Activated CD8-positive, alpha-beta memory T cell treated with anti-CD3 and anti-CD28 coated beads, Interleukin-2, amount 50 U/mL, for 48 hours (primary cell): ENCODE results near the gene RHOC.

ENCODE experiments used
- DNase-seq: peaks from one replicate; pipeline ENCODE4 v3.0.0-alpha.2; 2020

The RHOC gene

DNA sequence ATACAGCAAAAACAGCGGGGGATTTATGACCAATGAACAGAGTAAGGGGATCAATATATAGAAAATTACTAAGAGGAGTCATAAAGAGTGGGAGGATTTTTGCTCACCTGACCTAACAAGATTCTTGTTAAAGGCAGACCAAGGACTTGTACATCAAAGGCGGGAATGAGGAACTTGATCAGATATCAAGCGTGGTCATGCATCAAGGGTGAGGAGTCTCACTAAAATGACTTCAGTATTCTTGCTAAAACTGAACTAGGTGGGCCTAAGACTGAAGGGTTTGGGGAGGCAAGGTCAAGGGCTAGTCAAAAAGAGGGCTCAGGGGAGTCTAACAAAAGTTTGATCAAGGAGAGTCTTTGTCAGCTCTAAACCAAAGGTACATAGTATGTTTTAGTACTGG, 30.4 kb downstream of the RHOC start:
- no peak for DNase-seq

DNA sequence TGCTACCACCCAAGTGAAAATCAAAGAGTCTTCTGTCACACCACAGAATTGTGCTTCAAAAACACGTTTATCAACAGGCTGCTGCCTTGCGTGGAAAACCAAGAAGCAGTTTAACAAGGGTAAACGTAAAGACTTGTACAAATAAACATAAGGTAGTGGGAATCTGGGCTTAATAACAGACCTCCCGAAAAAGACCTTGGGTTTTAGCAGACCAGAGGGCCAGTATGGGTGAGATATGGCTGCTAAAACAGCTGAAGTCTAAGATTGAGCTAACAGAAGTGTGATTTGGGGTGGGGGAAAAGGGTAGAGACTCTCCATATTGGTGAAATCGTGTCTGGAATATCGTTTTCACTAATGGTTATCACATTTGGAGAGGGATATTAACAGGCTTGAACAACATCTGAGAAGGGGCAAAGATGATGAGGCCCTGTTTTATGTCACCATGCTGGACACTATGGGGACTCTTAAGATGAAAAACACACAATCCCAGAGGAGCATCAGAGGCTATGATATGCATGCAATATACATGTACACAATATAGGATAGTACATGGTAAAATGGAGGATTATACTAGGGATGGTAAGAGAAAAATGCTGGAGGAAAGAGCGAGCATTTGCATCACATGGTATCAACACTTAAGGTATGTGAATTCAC, 31.1 kb downstream of the RHOC start:
- no peak for DNase-seq

DNA sequence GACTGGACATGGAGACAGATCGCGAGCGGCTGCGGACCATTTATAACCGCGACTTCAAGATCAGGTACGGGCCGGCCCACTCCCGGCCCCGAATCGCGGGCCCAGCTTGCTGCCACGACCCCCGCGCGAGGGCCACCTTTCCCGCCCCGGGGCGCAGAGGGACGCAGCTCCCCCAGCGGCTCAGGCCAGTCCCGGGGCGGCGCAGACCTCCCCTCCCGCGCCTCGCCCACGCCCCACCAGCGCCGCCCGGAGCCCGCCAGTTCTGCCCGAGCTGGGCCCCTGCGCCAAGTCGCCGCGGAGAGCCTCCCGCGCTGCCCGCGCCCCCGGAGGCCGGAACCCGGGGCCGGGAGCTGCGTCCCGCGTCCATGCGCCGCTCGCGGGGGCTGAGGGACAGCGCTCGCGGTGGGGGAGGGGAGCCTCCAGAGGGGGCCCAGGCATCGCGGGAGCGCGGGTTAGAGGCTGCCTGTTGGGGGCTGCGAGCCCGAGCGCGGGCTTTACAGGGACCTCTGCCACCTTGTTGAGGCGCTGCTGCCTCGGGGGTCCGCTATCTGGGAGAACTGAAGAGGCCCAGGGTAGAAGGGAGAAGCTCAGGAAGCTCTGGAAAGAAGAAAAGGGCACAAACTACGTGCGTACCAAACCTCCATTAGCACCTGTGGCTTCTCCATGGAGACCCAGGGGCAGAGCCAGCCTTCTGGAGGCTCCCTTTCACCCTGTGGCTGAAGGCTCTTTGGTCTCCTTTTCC, 31.8 kb downstream of the RHOC start:
- DNase-seq, result peak; percentile 75

DNA sequence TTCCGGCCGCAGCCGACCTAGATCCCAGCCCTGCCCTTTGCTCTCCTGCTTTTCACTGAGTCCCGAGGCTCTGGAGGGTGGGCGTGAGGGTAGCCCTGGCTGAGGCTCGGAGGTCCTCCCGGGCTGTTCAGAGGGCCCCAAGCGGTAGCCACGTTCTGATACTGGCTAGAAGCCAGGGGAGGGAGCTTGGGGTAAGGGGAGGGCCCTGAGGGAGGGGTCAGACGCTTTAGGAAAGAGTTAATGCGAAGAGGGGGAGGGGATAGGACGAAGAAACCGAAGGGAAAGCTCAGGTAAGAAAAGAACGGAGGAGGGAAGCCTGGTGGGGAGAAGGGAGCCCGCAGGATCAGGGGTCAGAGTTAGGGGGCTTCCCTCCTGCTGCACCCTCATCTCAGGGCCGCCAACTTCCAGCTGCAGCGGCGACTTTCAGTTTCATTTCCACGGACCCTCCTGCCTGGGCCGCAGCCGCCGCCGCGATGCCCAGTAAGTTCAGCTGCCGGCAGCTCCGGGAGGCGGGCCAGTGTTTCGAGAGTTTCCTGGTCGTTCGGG, 32.4 kb downstream of the RHOC start, which contains the start of gene MOV10:
TSS of gene MOV10 (plus strand) at position 220 of the 546 bp plus-strand sequence. CDS start at position 474, 254 bp downstream.
- DNase-seq, result peak; percentile 83

DNA sequence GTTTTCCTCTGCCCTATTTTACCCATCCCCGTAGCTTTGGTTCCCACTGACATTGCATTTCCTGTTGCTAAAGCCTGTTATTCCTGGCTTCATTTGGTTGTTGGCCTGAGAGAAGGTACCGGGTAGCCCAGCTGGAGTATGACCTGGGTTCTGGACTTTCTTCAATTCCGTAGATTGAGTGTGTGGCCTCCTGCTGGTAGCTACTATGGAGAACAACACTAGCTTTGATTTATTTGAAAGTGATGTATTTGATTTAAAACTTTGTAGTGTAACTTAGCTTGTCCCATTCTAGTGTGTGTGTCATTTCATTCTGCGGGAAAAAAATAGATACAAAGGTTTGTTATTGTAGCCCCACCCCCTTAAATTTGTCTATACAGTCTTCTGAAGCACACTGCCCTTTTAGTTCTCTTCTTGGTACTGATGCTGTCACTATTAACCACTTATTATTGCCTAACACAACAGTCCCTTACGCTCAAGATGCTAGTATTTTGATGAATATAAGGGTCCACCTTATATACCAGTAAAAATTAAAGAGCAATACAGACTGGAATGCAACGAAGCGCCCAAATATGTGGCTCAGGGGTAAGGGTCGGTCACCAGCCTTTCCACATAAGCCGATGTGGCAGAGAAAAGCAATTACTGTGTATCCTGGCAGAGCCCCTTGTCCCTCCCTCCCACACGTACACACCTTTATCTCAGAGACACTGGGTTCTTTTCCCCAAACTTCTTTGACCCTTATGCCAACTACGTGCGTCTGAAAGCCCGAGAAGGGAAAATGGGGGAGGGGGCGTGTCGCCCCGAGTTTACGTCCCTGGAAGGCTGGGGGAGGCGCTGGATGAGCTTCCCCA, 33.1 kb downstream of the RHOC start:
- DNase-seq, result no peak

DNA sequence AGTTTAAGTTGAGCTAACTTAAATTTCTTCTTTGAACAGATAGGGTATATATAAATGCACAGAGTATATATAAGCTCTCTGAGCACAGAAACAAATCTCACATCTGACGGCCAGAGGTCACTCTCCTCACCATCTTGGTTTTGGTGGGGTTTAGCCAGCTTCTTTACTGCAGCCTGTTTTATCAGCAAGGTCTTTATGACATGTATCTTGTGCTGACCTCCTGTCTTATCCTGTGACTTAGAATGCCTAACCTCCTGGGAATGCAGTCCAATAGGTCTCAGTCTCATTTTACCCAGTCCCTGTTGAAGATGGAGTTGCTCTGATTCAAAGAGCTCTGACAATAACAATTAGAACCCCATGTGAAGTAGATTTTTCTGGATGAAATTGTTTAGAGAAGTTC, 34.1 kb downstream of the RHOC start:
- no peak for DNase-seq

DNA sequence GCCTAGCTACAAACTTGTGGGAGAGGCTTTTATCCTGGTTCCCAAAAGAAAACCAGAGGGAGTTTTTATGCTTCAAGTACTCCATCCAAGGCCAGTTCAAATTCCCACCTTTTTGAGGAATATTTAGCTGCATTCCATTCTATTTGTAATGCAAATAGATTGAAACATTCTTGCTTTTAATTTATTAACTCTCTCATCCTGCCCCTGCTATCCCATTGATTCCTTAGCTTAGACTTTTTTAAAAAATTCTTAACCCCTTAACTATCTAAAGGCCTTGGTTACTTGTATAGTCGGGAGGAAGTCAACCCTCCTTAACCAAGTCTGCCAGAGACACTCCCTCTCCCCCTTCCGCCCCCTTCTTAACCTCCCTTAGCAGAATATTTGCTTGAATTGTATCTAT, 34.9 kb downstream of the RHOC start:
- DNase-seq, result no peak

DNA sequence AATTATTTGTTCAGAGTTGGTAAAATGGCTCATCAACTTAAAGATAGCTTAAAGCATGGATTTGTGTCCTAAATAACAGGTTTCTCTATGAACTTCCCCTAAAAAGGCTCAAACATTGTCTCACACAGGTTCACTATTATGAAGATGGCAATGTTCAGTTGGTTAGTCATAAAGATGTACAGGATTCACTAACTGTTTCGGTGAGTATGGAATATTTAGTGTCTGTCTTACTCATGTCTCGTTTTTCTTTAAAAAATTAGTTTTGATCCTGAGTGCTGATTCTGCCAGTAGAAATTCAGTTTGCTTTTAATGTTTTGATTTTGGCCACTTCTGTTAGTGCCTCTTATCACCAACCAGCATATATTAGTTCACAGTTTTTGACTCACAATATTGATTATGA, 40.0 kb downstream of the RHOC start:
- DNase-seq, result no peak

DNA sequence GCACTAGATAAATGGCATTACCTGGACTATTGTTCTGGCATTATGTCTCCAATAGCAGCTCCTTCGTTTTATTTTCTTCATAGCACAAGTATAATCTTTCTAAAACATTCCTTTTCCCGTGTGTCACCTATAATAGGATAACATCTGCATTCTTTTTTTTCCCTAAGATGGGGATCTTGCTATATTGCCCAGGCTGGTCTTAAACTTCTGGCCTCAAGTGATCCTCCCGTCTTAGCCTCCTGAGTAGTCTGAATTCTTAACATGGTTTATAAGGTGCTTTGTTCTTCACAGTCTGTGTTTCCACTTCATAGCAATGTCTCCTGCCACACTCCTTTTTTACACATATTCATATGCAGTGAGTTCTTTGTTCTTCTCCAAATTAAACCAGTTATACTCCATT, 41.1 kb downstream of the RHOC start:
- no peak for DNase-seq

DNA sequence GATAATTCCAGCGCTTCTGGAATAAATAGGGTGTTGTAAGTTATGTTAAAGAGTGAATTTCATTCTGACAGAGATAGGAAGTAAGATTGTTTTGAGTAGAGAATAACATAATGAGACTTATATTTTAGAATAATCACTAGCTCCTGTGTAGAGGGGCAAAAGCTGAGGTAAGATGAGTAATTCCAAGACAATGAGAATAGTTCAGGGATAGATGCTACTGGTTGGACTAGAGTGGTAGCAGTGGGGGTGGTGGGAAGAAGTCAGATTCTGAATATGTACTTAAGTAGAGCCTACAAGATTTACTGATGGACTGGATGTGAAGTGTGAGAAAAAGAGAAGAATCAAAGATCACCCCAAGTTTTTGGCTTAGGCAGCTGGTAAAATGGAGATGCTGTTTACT, 55.7 kb downstream of the RHOC start:
- DNase-seq, result no peak
